Measurements from ENCODE around the gene WDR75. TPM values are rescaled to one million over a fixed set of nuclear protein-coding genes. Genes with fewer than 3 reads are reported as not detected.

WDR75 gene
- total RNA-seq, 1 donor from 2014 or later = 49.8 TPM

DNA sequence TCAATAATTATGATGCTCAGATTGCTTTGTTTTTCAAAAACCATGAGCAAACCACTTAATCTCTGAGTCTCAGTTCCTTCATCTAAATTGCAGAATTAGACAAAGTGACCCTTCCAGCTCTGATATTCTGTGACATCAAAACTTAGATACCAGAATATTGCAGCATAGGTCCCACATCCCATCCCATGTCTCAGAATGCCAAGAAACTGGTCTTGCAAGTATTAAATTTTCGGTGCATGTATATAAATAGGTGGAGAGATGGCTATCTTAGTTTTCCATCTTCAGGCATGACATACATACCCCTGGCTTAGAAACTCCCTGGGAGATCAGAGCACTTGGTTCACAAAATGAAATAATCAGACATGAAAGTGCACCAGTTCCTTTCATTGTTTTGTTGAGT, 39.8 kb downstream of the WDR75 start:
- H3K4me3 Mint-ChIP-seq = no peak overlapping the region
- H3K36me3 Mint-ChIP-seq = peaks cover 16% of the 10 kb centered on the region
- H3K27me3 Mint-ChIP-seq = no peaks in the 10 kb centered on the region
- H3K4me1 Mint-ChIP-seq (ENCODE audit: unreplicated experiment) = peaks cover 6% of the 10 kb centered on the region
- TF ChIP-seq, protein P1, sequence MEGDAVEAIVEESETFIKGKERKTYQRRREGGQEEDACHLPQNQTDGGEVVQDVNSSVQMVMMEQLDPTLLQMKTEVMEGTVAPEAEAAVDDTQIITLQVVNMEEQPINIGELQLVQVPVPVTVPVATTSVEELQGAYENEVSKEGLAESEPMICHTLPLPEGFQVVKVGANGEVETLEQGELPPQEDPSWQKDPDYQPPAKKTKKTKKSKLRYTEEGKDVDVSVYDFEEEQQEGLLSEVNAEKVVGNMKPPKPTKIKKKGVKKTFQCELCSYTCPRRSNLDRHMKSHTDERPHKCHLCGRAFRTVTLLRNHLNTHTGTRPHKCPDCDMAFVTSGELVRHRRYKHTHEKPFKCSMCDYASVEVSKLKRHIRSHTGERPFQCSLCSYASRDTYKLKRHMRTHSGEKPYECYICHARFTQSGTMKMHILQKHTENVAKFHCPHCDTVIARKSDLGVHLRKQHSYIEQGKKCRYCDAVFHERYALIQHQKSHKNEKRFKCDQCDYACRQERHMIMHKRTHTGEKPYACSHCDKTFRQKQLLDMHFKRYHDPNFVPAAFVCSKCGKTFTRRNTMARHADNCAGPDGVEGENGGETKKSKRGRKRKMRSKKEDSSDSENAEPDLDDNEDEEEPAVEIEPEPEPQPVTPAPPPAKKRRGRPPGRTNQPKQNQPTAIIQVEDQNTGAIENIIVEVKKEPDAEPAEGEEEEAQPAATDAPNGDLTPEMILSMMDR (conservative IDR thresholded peaks at IDR 0.05) = no peak
- H3K9me3 Mint-ChIP-seq = peaks cover 4% of the 10 kb centered on the region
- peak overlapping the region; percentile 33 for H3K27ac Mint-ChIP-seq
- DNase-seq (ENCODE audit: extremely low spot score, unreplicated experiment) = no peak

DNA sequence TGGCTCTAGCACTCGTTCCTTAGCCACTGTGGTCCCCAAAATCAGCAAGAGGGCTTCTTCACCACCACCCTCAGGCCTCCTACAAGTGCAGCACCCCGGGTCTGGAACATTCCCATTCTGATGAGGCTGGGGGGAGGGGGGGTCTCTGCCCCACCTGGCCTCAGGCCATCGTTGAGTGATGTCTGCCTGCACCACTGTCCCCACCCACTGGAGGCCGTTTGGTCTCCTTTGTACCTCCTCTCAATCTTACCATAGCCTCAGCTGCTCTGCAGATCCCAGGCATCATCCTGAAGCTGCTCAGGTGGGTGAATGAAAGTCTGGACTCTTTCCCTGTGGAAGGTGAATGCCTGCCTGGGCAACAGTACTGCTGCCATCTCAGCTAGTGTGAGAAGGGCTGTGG, 42.3 kb downstream of the WDR75 start:
- Mint-ChIP-seq H3K4me3 (no peak overlapping the region), H3K4me1 (ENCODE audit: unreplicated experiment) (peaks cover 9% of the 10 kb centered on the region), H3K9me3 (no peaks in the 10 kb centered on the region), H3K36me3 (no peaks in the 10 kb centered on the region), H3K27me3 (no peaks in the 10 kb centered on the region), H3K27ac (no peak overlapping the region)
- no peak for DNase-seq (ENCODE audit: extremely low spot score, unreplicated experiment)
- TF ChIP-seq, protein P1 (conservative IDR thresholded peaks at IDR 0.05) = no peak

DNA sequence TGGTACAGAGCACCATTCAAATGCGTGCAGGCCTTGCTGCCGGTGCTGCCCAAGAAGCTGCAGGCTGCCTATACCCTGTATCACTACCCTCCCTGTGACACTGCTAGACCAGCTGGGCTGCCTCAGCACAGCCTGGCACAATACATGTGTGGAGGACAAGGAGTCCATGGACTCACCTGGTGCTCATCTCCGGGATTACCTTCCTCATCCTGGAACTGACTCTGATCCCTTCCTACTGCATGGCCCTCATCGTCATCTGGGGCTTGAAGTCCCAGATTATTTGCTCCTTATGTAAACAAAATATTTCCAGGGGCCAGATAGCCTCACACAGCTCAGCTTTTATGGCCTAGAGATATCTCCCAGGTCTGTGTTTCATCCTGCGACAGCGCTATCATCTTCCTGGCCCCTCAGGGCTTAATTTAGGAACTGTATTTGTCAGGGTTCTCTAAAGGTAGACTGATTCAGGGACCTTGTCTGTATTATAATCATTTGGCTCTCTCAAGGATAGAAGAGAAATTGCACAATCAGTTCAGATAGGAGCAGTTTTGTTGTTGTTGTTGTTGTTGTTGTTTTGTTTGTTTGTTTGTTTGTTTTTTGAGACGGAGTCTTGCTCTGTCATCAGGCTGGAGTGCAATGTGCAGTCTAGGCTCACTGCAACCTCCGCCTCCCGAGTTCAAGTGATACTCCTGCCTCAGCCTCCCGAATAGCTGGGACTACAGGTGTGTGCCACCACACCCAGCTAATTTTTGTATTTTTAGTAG, 42.9 kb downstream of the WDR75 start:
- no peak for DNase-seq (ENCODE audit: extremely low spot score, unreplicated experiment)
- Mint-ChIP-seq H3K9me3 (no peaks in the 10 kb centered on the region), H3K36me3 (no peaks in the 10 kb centered on the region), H3K27me3 (no peaks in the 10 kb centered on the region), H3K27ac (peak overlapping the region; percentile 43), H3K4me3 (no peak overlapping the region), H3K4me1 (ENCODE audit: unreplicated experiment) (peaks cover 9% of the 10 kb centered on the region)
- TF ChIP-seq, protein P1 (conservative IDR thresholded peaks at IDR 0.05) = no peak

DNA sequence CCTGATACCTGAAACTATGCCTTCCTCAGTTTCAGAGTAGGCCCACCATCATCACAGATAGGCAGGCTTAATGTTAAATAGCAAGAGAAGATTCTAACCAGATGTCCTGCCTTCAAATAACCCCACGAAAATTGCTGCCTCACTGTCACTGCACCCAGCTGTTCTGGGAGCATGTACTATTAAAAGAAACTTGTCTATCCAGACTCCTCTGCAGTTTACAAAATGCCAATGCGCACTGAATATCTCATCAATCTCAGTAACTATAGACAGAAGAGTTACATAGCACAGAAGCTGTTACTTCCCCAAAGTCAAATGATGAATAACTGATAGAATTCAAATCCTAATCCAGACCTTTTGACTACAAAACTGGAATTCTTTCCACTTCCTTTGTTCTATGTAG, 43.9 kb downstream of the WDR75 start:
- no peaks in the 10 kb centered on the region for H3K36me3 Mint-ChIP-seq
- peaks cover 9% of the 10 kb centered on the region for H3K4me1 Mint-ChIP-seq (ENCODE audit: unreplicated experiment)
- no peak for DNase-seq (ENCODE audit: extremely low spot score, unreplicated experiment)
- peak overlapping the region; percentile 43 for H3K27ac Mint-ChIP-seq
- peak overlapping the region; percentile 1 for H3K4me3 Mint-ChIP-seq
- H3K27me3 Mint-ChIP-seq = no peaks in the 10 kb centered on the region
- TF ChIP-seq, protein P1 (conservative IDR thresholded peaks at IDR 0.05) = no peak
- no peaks in the 10 kb centered on the region for H3K9me3 Mint-ChIP-seq

DNA sequence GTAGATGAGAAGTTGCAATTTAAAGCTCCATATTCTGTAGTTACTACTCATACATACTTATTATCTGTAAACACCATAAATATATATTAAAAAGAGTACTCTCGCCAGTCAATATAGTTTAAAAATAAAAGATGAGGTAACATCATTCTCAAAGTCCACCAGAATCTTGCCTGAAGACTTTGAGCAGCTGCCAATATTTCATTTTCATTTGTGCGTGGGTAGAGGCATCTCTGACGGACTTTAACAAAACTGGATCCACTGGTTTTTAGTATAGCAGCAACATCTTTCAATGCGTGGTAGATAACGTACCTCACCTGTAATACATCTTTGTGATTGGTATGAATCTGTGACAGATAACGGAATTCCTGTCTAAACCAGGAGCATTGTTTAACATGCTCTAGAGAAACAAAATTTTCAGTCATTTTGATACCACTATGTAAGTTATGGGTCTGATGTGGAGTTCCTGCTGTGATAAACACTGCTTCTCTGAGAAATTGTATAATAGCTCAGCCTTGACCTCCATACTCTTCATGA, 45.0 kb downstream of the WDR75 start:
- H3K4me3 Mint-ChIP-seq = no peak overlapping the region
- H3K9me3 Mint-ChIP-seq = no peaks in the 10 kb centered on the region
- no peaks in the 10 kb centered on the region for H3K27me3 Mint-ChIP-seq
- no peaks in the 10 kb centered on the region for H3K36me3 Mint-ChIP-seq
- peaks cover 9% of the 10 kb centered on the region for H3K4me1 Mint-ChIP-seq (ENCODE audit: unreplicated experiment)
- H3K27ac Mint-ChIP-seq = peak overlapping the region; percentile 44
- TF ChIP-seq, protein P1 (conservative IDR thresholded peaks at IDR 0.05) = no peak
- no peak for DNase-seq (ENCODE audit: extremely low spot score, unreplicated experiment)

Data from type B pancreatic cell (in vitro differentiated cells).